Activated CD4-positive, alpha-beta T cell treated with anti-CD3 and anti-CD28 coated beads, Interleukin-2, amount 50 U/mL, for 16 hours (primary cell): ENCODE measurements around the gene PCBP2.
A peak's percentile ranks its signal among the peaks of the same experiment; 100 is the strongest.

Experiments used
- DNase-seq: peaks from one replicate; pipeline ENCODE4 v3.0.0-alpha.2; 2020

The PCBP2 gene

GRCh38 chr12:53495903-53496751 lies 44.2 kb downstream of the PCBP2 start:
- no peak for DNase-seq

- no peak for DNase-seq
Observed at GRCh38 chr12:53496752-53497032, 44.8 kb downstream of the PCBP2 start.

DNA sequence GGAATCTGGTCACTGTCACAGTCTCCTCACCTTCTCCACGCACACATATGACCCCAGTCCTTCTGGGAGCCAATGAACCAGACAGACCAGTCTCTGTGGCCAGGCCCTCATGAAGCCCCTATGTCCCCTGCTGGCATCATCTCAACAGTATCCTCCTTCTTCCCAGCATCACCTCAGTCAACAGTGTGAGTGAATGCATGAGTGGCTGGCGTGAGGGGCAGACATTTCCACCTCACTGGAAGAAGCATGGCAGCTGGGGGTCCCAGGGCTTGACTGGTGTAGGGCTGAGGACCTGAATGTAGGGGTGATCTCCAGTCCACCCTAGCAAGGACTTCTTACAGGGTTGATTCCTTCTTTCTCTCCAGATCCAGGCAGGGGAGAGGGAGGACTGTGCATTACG lies 45.6 kb downstream of the PCBP2 start:
- no peak for DNase-seq

GRCh38 chr12:53498235-53498630 lies 46.3 kb downstream of the PCBP2 start:
- no peak for DNase-seq

DNA sequence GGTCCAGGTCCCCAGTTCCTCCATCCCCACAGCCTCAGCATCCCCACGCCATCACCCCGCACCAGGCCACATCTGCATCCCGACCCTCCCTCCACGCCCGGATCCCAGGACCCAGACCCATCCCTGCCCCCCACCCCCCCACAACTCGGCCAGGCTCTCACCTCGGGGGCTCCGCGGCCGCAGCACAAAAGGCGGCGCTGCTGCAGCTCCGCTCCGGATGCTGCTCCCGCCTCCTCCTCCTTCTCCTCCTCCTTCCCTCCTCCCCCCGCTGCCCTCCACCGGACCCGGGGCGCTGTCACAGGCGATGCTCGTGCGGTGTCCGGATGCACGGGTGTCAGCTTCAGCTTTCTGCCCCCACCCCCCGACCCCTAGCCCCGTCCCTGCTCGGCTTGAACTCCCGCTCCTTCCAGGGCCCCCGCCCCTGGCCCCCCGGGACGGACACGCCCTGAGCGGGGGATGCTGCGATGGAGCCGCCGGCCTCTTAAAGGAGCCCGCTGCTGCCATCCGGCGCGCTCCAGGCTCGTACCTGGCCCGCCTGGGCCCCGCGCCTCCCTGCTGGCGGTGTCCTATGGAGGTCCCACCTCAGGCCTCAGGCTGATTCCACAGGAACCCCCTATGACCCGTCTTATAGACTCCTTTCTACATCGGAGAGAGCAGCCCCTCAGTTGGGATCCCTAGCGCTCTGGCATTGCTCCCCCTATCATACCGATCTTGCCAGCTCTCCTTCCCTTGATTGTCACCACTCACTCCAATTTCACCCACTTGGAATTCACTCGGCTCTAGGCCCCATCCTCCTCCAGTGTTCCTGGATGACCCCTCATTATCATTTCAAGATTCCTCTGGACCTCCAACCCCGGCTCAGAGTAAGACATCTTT lies 47.6 kb downstream of the PCBP2 start, which contains the start of gene MAP3K12:
Gene MAP3K12, minus strand, starts transcription at position 193 of the 876 bp plus-strand sequence. CDS start 12,067 bp downstream, outside the sequence.
- peak; percentile 63 for DNase-seq

DNA sequence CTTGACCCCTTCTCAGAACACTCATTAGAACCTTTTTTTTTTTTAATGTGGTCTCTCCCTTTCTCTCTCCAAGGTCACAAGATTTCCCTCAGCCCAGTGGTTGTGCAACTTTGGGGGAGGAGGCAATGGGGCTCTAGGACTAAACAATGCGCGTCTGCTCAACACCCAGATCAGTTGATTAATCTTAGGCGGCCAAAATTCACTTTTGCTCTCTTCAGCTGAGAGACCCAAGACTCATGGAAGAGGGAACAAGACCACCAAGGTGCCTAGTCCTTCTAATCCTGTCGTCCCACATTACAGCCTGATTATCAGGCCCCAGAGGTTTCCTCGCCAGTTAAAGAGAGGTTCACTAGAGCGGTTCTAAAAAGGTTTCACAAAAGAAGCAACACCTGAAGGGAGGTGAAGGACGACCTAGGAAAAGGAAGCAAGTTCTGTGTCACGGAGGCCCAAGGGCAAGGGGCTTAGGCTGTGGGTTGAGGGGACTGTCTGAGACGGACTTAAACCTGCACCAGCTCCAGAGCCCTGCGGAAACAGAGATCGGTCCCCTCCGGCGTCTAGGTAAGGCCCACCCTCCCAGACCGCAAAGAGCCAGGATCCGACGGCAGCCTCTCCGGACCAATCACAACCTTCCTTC lies 48.4 kb downstream of the PCBP2 start:
- DNase-seq: no peak

GRCh38 chr12:53500776-53501614 lies 49.1 kb downstream of the PCBP2 start, which contains the start of gene TARBP2:
TSS of gene TARBP2 (plus strand) at chr12:53501283. CDS start at chr12:53501409, 126 bp downstream.
- peak; percentile 99 for DNase-seq

- no peak for DNase-seq
Observed at GRCh38 chr12:53501615-53502181, 49.8 kb downstream of the PCBP2 start.

- DNase-seq: no peak
Observed at GRCh38 chr12:53502331-53502730, 50.4 kb downstream of the PCBP2 start.

DNA sequence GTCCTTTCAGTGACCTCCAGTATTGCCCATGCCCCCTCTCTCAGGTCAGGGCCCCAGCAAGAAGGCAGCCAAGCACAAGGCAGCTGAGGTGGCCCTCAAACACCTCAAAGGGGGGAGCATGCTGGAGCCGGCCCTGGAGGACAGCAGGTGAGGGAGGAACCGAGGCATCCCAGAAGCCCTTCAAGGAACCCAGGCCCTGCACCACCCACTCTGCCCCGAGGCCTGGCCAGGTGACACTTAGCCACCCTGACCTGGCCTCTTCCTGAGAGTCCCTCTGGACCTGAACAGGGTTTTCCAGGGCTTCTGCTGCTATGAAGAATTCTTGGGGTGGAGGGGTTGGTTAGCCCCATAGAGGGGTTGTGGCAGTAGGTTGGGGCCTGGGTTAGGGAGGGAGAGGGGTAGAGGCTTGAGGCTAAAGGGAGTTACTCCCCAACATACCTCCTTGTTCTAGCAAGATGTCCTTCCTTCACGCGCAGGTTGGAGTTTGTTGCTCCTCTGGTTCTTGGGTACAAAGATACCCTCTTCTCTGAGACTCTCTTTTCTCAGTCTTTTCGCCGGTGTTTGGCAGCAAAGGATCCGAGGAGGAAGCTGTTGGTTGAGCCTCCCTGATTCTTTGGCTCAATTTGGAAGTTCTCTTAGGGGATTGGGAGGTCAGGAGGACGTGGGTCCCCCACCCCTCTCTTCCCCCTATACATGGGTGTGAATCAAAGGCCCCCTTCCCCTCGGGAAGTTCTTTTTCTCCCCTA lies 51.3 kb downstream of the PCBP2 start:
- no peak for DNase-seq

DNA sequence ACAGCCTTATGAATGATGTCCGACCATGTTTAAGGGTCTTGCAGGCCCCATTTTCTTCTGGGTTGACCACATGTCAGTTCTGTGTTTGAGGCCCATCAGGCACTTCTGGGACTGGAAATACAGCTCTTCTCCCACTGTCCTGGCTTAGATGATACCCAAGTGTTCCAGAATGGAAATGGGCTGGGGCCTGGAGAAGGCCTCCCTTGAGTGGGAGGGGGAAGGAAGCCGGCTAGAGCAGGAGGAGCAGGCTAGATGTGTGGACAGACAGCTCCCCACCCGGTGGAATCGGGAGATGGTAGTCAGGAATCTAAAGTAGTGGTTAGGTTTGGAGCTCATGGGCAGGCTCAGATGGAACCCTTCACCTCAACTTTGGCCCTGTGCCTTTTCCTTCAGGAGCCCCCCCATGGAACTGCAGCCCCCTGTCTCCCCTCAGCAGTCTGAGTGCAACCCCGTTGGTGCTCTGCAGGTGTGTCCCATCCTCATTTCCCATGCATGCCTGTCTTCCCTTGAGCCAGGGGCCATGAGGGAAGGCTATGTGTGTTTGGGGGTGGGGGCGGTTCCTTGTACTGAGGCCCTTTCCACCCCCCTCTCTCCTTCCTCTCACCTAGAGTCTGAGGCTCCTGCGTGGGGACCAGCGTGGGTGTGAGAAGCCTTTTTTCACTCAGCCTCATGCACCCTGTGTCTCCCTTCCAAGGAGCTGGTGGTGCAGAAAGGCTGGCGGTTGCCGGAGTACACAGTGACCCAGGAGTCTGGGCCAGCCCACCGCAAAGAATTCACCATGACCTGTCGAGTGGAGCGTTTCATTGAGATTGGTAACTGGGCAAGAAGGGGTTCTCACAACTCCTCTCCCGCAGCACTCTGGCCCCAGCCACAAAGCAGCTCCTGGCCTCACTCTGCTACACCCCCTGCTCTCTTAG lies 52.4 kb downstream of the PCBP2 start:
- DNase-seq: no peak

DNA sequence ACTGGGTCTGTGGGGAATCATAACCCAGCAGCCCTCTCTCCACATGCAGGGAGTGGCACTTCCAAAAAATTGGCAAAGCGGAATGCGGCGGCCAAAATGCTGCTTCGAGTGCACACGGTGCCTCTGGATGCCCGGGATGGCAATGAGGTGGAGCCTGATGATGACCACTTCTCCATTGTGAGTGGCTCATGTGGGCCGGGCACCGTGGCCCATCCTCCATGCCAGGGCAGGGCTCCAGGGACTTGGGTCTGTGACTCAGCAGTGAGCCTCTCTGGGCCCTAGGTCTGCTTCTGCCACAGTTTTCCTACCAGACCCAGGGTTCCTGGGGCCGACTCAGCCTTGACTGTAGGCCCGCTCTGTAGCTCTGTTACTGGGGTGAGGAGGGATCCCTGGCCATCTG lies 53.2 kb downstream of the PCBP2 start:
- DNase-seq: no peak

- DNase-seq: no peak
Observed at GRCh38 chr12:53505555-53506449, 53.9 kb downstream of the PCBP2 start.

GRCh38 chr12:53506450-53506785 lies 54.5 kb downstream of the PCBP2 start:
- no peak for DNase-seq

- DNase-seq: no peak
Observed at GRCh38 chr12:53506881-53507602, 55.1 kb downstream of the PCBP2 start, which contains the start of gene NPFF. TSS of gene NPFF (minus strand) at chr12:53507484. CDS start at chr12:53507474, 10 bp downstream.

DNA sequence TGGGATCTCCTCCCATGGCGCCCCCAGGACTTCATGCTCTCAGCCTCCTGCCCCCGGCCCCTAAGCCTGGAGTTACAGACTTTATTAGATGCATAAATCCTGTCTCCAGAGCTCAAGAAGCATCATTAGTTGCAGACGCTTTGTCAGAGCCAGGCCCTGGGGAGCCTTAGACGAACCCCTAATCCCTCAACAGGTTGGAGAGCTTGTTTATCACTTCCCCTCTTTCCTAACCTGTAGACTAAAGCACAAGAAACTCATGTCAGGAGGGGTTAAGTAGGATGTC lies 55.6 kb downstream of the PCBP2 start:
- no peak for DNase-seq

- DNase-seq: peak; percentile 88
Observed at GRCh38 chr12:53508534-53509170, 56.8 kb downstream of the PCBP2 start.

DNA sequence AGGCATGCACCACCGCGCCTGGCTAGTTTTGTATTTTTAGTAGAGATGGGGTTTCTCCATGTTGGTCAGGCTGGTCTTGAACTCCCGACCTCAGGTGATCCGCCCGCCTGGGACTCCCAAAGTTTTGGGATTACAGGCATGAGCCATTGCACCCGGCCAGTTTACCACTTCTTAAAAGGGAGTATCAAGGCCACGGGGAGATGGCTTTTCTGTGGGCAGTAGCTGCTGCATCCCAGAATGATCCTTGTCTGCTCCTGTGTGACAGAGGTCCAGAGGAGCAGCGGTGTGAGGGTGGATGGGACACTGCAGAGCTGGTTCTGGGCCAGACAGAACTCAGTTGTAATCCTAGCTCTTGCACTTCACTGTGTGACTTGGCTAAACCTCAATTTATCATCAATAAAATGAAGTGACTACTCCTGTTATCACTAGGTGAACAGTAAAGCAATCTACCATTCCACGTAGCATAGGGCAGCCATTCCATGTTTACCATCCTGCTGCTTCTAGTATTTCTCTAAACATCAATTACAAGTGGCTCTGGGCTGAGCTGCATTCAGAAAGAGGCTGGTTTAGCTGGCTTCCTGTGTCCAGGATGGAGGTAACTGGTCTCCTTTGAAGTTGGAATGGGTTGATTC lies 58.4 kb downstream of the PCBP2 start:
- DNase-seq: no peak
